ENCODE measurements around the gene NSMCE1. TPM values are rescaled to one million over a fixed set of nuclear protein-coding genes. Genes with fewer than 3 reads are reported as not detected.

The NSMCE1 gene, protein sequence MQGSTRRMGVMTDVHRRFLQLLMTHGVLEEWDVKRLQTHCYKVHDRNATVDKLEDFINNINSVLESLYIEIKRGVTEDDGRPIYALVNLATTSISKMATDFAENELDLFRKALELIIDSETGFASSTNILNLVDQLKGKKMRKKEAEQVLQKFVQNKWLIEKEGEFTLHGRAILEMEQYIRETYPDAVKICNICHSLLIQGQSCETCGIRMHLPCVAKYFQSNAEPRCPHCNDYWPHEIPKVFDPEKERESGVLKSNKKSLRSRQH
- polyA plus RNA-seq (2012; ENCODE audit: insufficient read depth, insufficient read length): 152 TPM

DNA sequence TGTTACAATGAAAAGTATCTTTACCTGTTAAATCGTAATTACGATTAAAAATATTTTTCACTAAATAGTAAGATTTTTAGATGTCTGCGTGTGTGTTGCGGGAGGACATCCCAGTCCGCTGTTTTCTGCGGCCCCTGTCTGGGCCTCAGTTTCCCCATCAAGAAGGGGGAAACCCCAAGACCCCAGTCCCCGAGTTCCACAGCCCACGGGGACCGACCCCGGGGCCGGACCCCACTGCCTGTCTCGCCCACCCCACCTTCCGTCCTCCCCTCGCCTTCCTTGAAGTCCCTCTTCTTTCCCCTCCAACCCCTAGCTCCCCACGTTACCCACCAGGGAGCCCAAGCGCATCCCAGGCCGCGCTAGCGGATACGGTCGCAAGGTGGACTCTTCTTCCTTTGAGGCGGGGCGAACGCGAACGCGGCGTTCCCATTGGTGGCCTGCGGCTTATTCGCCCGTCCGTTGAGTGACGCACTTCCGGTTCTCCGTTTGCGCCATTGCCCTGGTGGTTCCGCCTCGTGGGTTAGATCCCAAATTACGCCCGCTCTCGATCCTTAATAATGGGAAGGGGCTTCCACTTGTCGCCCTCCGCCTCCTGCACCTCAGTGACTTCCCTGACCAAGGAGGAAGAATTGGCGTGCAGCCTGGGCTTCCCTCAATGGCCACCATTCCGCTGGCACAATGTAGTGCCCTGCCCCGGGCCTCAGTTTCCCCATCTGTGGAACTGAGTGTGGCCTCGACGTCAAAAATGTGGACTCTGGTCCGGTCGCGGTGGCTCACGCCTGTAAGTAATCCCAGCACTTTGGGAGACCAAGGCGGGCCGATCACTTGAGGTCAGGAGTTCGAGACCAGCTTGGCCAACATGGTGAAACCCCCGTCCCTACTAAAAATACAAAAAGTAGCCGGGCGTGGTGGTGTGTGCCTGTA, at the start of gene NSMCE1:
Gene NSMCE1 (minus strand): TSS at position 397 of the 924 bp plus-strand sequence. CDS start 11,202 bp downstream, outside the sequence.
- peak within 1 kb of the TSS; percentile 92 for H3K4me3 ChIP-seq (ENCODE audit: low read length)
- DNase-seq (ENCODE audit: low read depth, low spot score): peak; percentile 92

DNA sequence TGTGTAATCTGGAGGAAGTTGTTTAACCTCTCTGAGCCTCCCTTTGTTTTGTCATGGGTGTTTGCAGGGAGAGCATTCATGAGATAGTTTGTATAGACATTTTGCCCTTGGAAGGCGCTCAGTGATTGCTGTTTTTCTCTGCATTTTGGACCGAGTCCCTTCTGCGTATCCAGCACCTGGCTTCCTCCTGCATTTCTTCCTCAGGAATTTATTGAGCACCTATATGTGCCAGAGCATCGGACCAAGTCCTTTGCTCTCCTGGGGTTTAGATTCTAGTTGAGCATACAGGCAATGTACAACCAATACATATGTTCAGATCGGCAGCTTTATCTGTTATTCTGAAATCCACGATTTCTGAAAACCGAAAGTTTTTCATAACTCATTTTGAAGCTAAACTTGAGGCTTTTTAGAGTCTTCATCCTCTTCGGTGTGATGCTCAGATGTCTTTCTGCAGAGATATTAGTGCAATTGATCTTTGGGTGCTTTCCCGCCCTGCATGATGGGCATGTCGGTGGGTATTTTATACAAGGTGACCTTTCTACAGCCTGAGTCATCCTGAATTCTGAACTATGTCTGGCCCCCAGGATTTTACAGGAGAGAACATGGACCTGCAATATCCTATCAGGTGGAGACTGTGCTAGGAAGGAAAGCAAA, 49.3 kb upstream of the NSMCE1 start:
- DNase-seq (ENCODE audit: low read depth, low spot score): no peak
- no peak overlapping the region for H3K4me3 ChIP-seq (ENCODE audit: low read length)

DNA sequence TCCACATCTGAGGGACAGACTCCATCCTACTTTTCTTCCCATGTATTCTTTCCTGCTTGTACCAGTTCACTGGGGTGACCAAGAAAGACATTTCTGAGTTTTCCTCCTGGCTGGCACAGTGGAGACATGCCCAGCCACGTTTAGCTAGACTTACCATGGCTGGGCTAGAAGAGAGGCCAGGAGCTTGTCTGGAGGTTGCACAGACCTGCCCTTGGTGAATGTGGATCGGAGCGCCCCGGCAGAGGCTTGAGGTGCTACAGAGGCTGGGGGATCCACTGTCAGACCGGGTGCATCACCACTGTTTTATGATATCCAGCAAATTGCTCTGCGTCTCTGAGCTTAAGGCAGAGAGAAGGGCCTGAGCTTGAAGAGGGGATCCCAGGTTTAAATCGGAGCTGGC, 48.7 kb upstream of the NSMCE1 start:
- no peak for DNase-seq (ENCODE audit: low read depth, low spot score)
- no peak overlapping the region for H3K4me3 ChIP-seq (ENCODE audit: low read length)

DNA sequence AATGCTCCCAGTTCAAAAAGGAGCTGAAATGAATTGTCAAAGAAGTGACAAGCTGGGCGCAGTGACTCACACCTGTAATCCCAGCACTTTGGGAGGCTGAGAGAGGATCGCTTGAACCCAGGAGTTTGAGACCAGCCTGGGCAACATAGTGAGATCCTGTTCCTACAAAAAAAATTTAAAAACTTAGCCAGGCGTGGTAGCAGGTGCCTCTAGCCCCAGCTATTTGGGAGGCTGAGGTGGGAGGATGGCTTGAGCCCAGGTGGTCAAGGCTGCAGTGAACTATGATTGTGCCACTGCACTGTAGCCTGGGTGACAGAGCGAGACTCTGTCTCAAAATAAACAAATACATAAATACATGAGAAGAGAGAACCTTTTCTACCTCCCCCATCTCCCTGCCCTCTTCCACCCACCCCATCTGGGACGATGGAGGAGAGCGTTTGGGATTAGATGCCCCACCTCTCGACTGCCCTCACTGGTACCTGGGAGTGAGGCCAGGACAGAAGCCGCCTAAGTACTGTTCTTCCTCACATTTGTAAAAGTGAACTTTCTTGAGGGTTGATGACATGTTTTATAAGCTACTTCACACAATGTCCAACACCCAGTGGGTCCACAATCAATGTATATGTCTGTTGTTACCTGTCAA, 47.6 kb upstream of the NSMCE1 start:
- no peak for DNase-seq (ENCODE audit: low read depth, low spot score)
- no peak overlapping the region for H3K4me3 ChIP-seq (ENCODE audit: low read length)

DNA sequence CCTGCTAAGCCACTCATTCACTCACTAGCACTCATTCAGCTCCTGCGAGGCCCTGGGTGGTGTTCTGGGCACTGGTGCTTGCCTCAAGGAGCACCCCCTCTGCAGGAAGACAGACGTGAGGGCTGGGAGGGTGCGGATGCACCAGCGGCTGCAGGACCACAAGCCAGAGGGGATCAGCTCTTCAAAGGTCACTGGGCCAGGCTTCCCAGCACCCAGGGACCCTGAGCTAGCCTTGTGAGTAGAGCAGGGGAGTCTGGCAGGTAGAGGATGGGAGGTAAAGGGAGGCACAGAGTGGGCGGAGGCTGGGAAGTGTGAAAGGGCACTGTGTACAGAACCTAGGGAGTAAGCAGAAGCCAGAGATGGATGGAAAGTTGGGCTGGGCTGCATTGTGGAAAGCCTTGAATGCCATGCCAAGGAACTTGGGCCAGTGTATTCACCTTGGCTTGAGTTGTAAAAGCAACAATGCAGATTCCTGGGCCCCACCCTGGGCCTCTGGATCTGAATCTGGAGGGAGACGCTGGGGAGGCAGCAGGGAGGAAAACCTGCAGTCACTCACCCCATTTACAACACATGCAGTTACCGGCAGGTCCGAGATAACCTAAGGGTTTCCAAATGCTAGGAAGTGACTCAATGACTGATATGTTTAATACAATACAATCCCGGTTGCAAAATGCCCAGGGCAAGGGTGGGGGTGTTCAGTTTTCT, 46.9 kb upstream of the NSMCE1 start:
- no peak for DNase-seq (ENCODE audit: low read depth, low spot score)
- no peak overlapping the region for H3K4me3 ChIP-seq (ENCODE audit: low read length)

DNA sequence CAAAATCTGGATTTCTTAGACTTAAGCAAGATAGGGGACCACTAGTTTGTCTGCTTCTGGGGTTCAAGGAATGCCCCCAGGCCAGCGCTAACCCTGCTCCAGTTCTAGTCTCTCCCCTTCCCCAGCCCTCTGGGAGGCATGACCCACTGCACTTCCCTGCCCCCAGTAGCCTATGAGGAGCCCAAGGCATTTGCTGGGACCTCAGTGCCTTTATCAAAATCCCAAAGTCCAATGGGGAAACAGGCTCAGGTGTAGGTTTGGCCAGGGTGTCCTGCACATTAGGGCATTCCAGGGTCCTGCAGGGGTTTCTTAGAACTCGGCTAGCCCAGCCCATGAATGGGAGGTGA, 46.4 kb upstream of the NSMCE1 start:
- H3K4me3 ChIP-seq (ENCODE audit: low read length): no peak overlapping the region
- DNase-seq (ENCODE audit: low read depth, low spot score): no peak

DNA sequence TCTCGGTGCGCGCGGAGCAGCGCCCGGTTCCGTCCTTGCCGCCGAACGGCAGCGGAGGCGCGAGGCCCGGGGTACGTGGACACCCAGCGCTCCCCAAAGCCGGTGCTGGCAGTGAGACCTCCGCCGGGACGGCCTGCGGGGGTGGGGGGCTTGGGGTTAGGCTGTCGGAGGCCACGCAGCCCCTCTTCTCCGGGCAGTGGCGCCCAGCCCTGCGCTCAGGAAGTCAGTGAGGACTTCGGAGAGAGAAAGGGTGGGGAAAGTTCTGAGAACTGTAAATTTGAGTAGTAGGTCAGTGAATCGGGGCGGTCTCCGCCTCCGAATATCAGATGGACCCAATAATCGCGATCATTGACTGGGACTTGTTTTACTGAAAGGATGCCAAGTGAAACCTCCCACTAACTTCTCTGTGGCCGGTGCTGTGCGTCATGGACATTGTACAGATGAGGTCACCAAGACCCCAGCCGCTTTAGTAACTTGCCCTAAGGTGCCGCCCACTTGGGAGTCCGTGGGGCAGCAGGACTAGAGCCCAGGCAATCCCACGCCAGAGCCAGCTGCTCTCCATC, 45.7 kb upstream of the NSMCE1 start:
- peak overlapping the region; percentile 59 for H3K4me3 ChIP-seq (ENCODE audit: low read length)
- no peak for DNase-seq (ENCODE audit: low read depth, low spot score)

DNA sequence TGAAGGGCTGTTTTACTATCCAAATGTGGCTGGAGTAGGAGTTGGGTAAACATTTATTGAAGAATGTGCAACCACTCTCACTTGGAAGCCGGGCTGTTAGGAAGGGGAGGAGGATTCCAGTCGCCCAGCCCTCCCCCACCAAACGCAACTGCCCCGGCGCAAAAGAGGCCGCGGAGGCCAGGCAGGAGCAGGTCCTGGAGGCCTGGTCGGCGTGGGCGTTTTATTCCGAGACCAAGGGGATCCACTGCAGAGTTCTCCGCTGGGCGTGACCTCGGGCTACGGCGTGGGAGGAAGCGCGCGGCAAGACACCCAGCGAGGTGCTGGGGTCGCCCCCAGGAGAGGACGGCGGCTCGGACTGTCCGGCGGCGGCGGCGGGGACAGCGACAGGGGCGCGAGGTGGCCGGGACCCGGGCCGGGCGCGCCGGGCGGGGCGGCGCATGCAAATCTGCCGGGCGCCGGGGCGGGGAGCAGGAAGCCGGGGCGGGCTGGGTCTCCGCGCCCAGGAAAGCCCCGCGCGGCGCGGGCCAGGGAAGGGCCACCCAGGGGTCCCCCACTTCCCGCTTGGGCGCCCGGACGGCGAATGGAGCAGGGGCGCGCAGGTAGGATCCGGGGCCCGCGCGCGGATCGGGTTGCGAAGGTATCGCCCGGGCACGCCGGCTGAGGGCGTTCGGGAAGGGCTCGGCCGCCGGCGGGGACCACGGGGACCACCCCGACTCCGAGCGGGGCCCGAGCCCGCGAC, 45.0 kb upstream of the NSMCE1 start, which contains the start of gene IL4R:
Gene IL4R (plus strand): TSS at position 553 of the 739 bp plus-strand sequence. CDS start 26,230 bp downstream, outside the sequence.
- no peak for DNase-seq (ENCODE audit: low read depth, low spot score)
- H3K4me3 ChIP-seq (ENCODE audit: low read length): peak within 1 kb of the TSS; percentile 59

DNA sequence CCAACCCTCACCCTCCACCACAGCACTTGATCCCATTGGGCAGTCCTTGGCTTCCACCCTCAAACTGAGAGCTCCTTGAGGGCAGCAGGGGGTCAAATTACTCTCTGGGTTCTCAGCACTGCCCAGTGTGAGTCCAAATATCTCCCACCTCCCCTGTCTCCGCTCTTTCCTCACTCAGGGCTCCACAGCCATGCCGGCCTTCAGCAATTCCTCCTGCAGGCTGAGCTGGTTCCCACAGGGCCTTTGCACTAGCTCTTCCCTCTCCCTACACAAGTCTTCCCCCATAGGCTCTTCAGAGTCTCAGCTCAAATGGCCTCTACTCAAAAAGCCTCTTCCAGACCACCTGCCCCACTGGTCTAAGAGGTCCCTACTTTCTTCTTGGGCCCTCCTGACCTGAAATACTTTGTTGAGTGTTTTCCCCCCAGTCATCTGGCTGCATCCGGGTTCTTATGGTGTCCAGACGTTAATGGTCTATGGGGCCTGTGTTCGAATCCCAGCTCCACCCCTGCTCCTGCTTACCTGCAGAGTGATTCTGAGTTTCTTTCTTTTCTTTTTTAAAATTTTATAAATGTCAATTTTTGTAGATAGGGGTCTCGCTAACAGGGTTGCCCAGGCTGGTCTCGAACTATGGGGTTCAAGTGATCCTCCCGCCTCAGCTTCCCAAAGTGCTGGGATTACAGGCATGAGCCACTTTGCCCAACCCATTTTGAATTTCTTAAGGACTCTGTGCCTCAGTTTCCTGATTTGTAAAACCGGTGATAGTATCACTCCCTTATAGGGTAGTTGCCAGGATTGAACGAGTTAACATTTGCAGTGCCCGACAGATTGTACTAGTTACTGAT, 44.2 kb upstream of the NSMCE1 start:
- peak overlapping the region; percentile 59 for H3K4me3 ChIP-seq (ENCODE audit: low read length)
- DNase-seq (ENCODE audit: low read depth, low spot score): no peak

DNA sequence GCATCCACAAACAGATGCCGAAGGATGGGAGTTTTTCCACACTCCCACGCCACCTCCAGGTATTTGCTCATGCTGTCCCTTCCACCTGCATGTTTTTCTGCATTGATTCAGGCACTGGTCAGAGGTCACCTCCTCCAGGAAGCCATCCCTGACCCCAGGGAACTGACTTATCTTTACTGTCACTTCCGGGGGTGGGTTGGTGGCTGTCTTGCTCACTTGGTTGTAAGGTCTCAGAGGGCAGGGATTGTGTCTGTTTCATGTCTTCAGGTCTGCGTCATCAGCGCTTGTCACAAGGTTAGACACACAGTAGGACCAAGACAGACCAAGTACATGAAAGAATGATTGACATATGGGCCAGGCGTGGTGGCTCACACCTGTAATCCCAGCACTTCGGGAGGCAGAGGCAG, 43.3 kb upstream of the NSMCE1 start:
- no peak for DNase-seq (ENCODE audit: low read depth, low spot score)
- no peak overlapping the region for H3K4me3 ChIP-seq (ENCODE audit: low read length)

DNA sequence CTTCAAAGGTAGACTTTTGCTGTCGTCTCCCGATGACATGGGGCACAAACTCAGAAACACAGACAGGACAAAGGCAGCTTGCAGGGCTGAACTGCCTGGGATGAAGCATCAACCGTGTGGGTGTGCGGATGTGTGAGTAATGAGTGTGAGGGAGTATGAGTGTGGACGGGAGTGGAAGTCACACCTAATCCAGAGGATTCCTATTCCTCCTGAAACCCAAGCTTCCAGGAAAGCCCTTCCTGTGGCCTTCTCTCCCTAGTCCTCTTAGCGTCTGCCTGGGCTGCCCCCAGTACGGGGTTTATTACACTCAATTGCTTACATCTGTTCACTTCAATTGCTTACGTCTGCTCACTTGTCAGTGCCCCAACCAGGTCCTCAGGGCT, 42.9 kb upstream of the NSMCE1 start:
- DNase-seq (ENCODE audit: low read depth, low spot score): no peak
- H3K4me3 ChIP-seq (ENCODE audit: low read length): no peak overlapping the region

DNA sequence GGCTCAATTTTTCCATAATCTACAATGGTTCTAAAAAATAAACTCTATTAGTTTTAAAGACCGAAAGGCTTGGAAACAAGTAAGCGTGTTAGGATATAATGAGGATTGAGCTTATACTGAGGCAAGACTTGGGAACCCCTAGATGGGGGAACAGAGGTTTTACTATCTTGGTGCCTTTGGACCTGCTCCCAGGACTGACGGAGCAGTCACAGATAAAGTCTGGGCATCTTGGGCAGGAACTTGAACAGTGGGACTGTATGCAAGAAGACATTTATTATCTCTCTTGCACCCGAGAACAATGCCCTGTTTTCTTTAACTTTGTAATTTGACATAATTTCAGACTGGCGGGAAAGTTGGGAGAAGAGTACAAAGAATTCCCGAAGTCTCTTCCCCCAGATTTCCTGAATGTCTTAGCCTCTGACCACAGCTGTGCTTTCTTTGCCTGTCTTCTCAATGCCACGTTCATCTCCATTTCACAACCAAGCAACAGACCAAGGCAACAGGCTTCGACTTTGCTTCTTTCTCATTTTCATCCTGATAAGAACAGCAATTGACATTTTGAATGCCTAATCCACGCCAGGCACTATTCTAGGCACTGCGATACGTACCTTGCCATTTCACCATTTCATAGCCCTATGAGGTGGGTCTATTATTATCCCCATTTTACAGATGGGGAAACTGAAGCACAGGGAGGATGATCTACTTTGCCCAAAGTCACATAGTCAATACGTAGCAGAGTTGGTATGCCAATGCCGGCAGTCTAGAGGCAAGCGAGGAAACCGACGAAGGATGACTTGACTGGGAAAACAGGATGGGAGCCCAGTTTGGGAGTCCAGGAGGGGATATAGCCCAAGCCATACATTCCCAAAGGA, 42.2 kb upstream of the NSMCE1 start:
- no peak overlapping the region for H3K4me3 ChIP-seq (ENCODE audit: low read length)

DNA sequence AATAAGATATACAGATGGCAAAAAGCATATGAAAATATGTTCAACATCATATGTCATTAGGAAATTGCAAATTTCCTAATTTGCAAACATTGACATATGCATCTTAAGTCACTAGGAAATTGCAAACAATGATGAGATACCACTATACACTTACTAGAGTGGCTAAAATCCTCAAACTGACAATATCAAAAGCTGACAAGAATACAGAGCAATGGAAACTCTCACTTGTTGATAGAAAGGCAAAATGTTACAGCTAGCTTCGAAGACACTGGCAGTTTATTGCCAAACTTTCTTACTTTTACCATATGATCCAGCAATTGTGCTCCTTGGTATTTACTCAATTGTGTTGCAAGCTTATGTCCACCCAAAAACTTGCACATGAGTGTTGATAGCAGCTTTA, 40.2 kb upstream of the NSMCE1 start:
- no peak for DNase-seq (ENCODE audit: low read depth, low spot score)
- no peak overlapping the region for H3K4me3 ChIP-seq (ENCODE audit: low read length)

More for the DNA sequence above, 42.2 kb upstream of the NSMCE1 start:
- DNase-seq (ENCODE audit: low read depth, low spot score): no peak

DNA sequence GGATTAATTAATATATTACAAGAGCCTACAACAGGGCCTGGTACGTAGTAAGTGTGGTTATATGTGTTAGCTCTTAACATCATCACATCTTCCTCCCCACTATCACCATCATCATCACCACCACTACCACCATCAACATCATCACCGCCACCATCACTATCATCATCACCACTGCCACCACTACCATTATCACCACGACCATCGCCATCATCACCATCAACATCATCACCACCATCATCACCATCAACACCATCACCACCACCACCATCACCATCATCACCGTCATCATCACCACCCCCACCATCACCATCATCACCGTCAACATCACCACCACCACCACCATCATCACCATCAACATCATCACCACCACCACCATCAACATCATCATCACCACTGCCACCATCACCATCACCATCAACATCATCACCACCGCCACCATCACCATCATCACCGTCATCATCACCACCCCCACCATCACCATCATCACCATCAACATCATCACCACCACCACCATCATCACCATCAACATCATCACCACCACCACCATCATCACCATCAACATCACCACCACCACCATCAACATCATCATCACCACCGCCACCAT, 37.4 kb upstream of the NSMCE1 start:
- H3K4me3 ChIP-seq (ENCODE audit: low read length): no peak overlapping the region
- no peak for DNase-seq (ENCODE audit: low read depth, low spot score)

DNA sequence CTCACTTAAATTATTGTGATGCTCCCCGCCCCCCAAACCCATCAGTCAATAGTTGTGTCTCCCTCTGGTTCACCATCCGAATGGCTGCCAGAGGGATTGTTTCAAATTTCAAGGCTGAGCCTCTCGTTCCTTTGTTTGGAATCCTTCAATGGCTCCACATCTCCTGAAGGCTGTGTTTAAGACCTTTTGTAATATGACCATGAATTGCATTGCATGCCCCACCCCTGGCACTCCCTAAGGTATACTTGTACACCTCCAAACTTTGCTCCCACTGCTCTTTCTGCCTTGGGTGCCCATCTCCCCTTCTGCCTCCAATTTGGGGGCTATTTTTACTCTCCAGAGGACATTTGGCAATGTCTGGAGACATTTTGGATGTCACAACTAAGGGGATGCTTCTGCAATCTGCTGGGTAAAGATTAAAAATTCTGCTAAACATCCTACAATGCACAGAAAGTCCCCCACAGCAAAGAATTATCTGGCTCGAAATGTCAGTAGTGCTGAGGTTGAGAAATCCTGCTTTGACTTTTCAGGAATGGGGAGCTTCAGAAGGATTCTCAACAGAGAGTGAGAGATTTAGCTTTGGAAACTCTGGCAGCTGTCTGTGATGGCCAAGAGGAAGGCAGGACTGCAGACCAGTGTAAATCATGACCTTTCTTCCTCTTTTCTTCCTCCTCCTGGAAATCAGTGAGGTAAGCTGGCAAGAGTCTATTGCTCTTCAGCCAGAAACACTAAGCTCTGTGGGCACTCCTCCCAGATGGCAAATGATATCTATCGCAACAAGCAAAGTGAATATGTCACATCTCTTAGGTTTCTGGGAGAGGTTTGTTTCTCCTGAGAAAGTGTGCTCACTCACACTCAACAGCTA, 36.5 kb upstream of the NSMCE1 start:
- no peak for DNase-seq (ENCODE audit: low read depth, low spot score)
- no peak overlapping the region for H3K4me3 ChIP-seq (ENCODE audit: low read length)
